ENCODE data around the gene CST6. TPM values are rescaled to one million over a fixed set of nuclear protein-coding genes. Genes with fewer than 3 reads are reported as not detected.

Gene CST6
- total and polyA plus RNA-seq, 10 donors, result 0.76 to 1.4 (median 0.93) TPM; not detected in 7

DNA sequence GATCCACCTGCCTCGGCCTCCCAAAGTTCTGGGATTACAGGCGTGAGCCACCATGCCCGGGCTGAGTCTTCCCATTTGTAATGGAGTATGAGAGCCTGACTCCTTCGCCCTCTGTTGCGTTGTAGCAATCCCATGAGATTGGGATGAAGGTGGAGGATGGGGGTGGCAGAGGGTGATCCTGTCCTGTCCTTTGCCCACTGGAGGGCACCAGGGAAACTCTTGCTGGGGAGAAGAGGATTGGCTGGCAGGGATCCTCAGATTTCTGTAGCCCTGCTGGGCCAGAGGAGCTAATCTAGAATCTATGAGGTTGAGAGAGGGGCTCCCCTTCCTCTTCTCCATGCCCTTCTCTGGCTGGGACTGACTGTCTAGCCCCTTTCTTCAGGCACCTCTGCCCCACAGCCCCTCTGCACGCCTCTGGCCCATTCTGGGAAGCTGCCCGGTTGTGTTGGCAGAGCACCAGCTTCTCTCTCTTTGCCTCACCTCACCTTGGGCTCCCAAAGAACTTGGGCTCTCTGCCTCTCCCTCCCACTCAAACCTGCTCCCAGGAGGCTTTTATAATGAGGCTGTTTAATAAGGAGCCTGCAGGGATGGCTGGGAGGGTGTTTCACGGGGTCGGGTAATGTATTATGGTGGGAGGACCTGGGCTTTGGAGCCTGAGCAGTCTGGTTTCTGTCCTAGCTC is 24.0 kb downstream of the CST6 start:
- Histone ChIP-seq H3K27me3 (replicated peaks in 1 of 7) (peaks cover 0 to 9% (median 0%) of the 10 kb centered on the region in 7 donors), H3K36me3 (no peaks in the 10 kb centered on the region), H3K4me1 (peaks cover 0 to 3% (median 0%) of the 10 kb centered on the region in 6 donors), H3K27ac (no peak overlapping the region), H3K9me3 (peaks cover 0 to 5% (median 0%) of the 10 kb centered on the region in 8 donors), H3K4me3 (no peak overlapping the region)
- no peak for TF ChIP-seq POLR2A (IDR thresholded peaks at IDR 0.05)
- TF ChIP-seq, protein P1, sequence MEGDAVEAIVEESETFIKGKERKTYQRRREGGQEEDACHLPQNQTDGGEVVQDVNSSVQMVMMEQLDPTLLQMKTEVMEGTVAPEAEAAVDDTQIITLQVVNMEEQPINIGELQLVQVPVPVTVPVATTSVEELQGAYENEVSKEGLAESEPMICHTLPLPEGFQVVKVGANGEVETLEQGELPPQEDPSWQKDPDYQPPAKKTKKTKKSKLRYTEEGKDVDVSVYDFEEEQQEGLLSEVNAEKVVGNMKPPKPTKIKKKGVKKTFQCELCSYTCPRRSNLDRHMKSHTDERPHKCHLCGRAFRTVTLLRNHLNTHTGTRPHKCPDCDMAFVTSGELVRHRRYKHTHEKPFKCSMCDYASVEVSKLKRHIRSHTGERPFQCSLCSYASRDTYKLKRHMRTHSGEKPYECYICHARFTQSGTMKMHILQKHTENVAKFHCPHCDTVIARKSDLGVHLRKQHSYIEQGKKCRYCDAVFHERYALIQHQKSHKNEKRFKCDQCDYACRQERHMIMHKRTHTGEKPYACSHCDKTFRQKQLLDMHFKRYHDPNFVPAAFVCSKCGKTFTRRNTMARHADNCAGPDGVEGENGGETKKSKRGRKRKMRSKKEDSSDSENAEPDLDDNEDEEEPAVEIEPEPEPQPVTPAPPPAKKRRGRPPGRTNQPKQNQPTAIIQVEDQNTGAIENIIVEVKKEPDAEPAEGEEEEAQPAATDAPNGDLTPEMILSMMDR (IDR thresholded peaks at IDR 0.05 in 8 of 11, conservative IDR thresholded peaks at IDR 0.05 in 3 of 11), result no peak
- TF ChIP-seq POLR2AphosphoS5 (IDR thresholded peaks at IDR 0.05), result no peak
- DNase-seq, result no peak
- 76 to 91% (median 86%) methylated on average over 9 of the region's 9 CpGs for WGBS, 5 donors
- intact Hi-C loops (cut with DNase I; ENCODE audit: low total_unique reads), result no loop called here

DNA sequence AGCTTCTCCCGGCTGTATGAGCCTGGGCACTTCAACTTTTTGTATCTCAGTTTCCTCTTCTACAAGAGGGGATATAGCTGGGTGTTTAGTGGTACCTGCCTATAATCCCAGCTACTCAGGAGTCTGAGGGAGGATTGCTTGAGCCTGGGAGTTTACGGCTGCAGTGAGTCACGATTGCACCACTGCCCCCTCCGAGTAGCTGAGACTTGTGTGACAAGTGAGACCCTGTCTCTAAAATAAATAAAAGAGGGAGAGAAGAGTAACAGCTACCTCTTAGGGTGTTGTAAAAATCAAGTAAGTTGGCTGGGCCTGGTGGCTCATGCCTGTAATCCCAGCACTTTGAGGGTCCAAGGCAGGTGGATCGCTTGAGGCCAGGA is 24.5 kb downstream of the CST6 start:
- Histone ChIP-seq H3K36me3 (no peaks in the 10 kb centered on the region), H3K4me1 (peaks cover 0 to 3% (median 0%) of the 10 kb centered on the region in 6 donors), H3K27ac (no peak overlapping the region), H3K4me3 (no peak overlapping the region), H3K27me3 (replicated peaks in 1 of 7) (peaks cover 0 to 9% (median 0%) of the 10 kb centered on the region in 7 donors), H3K9me3 (peaks cover 0 to 5% (median 0%) of the 10 kb centered on the region in 8 donors)
- no peak for DNase-seq
- intact Hi-C loops (cut with DNase I; ENCODE audit: low total_unique reads), result no loop called here
- WGBS, 5 donors, result 82 to 94% (median 92%) methylated on average over 5 of the region's 5 CpGs
- TF ChIP-seq, protein P1 (IDR thresholded peaks at IDR 0.05 in 8 of 11, conservative IDR thresholded peaks at IDR 0.05 in 3 of 11), result no peak
- TF ChIP-seq POLR2AphosphoS5 (IDR thresholded peaks at IDR 0.05), result no peak
- no peak for TF ChIP-seq POLR2A (IDR thresholded peaks at IDR 0.05)

DNA sequence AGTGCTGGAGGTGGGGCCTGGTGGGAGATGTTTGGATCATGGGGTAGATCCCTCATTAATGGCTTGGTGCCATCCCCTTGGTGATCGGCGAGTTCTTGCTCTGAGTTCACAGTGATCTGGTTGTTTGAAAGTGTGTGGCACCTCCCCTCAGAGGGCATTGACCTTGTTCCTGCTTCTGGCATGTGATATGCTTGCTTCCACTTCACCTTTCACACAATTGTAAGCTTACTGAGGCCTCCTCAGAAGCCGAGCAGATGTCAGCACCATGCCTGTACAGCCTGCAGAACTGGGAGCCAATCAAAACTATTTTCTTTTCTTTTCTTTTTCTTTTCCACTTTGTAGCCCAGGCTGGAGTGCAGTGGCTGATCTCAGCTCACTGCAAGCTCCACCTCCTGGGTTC is 25.5 kb downstream of the CST6 start:
- 72 to 95% (median 88%) methylated on average over 3 of the region's 3 CpGs for WGBS, 5 donors

DNA sequence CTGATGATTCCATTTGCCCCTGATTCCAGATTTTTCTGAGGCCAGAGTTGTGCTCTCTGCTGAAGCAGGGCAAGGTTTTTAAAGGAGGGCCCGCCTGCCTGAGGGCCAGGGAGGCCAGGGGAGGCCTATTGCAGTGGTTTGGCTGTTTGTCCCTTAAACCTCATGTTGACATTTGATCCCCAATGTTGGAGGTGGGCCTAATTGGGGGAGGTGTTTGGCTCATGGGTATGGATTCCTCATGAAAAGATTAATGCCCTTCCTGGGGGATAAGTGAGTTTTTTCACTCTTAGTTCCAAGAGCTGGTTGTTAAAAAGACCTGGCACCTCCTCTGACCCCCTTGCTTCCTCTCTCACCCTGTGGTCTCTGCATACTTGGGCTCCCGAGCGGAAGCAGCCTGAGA is 28.0 kb downstream of the CST6 start:
- intact Hi-C loops (cut with DNase I; ENCODE audit: low total_unique reads), result no loop called here
- no peaks in the 10 kb centered on the region for H3K36me3 ChIP-seq
- peaks cover 0 to 2% (median under 1%) of the 10 kb centered on the region in 6 donors for H3K4me1 ChIP-seq
- no peak overlapping the region for H3K27ac ChIP-seq
- peaks cover 0 to 9% (median 0%) of the 10 kb centered on the region in 7 donors for H3K27me3 ChIP-seq (replicated peaks in 1 of 7)
- 84 to 92% (median 88%) methylated on average over 2 to 3 of the region's 3 CpGs for WGBS, 5 donors
- H3K9me3 ChIP-seq, result peaks cover 0 to 5% (median 0%) of the 10 kb centered on the region in 8 donors
- no peak for TF ChIP-seq POLR2AphosphoS5 (IDR thresholded peaks at IDR 0.05)
- no peak overlapping the region for H3K4me3 ChIP-seq
- no peak for DNase-seq

More for the DNA sequence above, 25.5 kb downstream of the CST6 start:
- no peaks in the 10 kb centered on the region for H3K36me3 ChIP-seq
- H3K27me3 ChIP-seq (replicated peaks in 1 of 7), result peaks cover 0 to 9% (median 0%) of the 10 kb centered on the region in 7 donors
- H3K4me1 ChIP-seq, result no peaks in the 10 kb centered on the region
- H3K4me3 ChIP-seq, result no peak overlapping the region
- no peak for DNase-seq
- no peak for TF ChIP-seq POLR2A (IDR thresholded peaks at IDR 0.05)
- no peak for TF ChIP-seq POLR2AphosphoS5 (IDR thresholded peaks at IDR 0.05)
- TF ChIP-seq, protein P1 (IDR thresholded peaks at IDR 0.05 in 8 of 11, conservative IDR thresholded peaks at IDR 0.05 in 3 of 11), result no peak
- H3K9me3 ChIP-seq, result peaks cover 0 to 5% (median 0%) of the 10 kb centered on the region in 8 donors
- intact Hi-C loops (cut with DNase I; ENCODE audit: low total_unique reads), result no loop called here
- H3K27ac ChIP-seq, result no peak overlapping the region

Data from spleen (tissue), 11 donors.